ENCODE data around the gene DCC.

DCC gene

GRCh38 chr18:52950155-52950554 is 610.2 kb downstream of the DCC start:
- DNase-seq: no peak

- DNase-seq: no peak
Measured at GRCh38 chr18:52953387-52953786, 613.4 kb downstream of the DCC start.

- no peak for DNase-seq
Measured at GRCh38 chr18:52963481-52963880, 623.5 kb downstream of the DCC start.

- DNase-seq: no peak
Measured at GRCh38 chr18:52970686-52971085, 630.7 kb downstream of the DCC start.

GRCh38 chr18:52971097-52971496 is 631.1 kb downstream of the DCC start:
- no peak for DNase-seq

GRCh38 chr18:52979892-52980291 is 639.9 kb downstream of the DCC start:
- DNase-seq: no peak

GRCh38 chr18:52991246-52991645 is 651.2 kb downstream of the DCC start:
- no peak for DNase-seq

- DNase-seq: no peak
Measured at GRCh38 chr18:52992041-52992440, 652.0 kb downstream of the DCC start.

GRCh38 chr18:52995875-52996274 is 655.9 kb downstream of the DCC start:
- DNase-seq: no peak

GRCh38 chr18:52999633-53000032 is 659.6 kb downstream of the DCC start:
- no peak for DNase-seq

- no peak for DNase-seq
Measured at GRCh38 chr18:53004798-53005197, 664.8 kb downstream of the DCC start.

- no peak for DNase-seq
Measured at GRCh38 chr18:53018791-53019190, 678.8 kb downstream of the DCC start.

- DNase-seq: no peak
Measured at GRCh38 chr18:53025247-53025646, 685.2 kb downstream of the DCC start.

GRCh38 chr18:53028565-53028964 is 688.6 kb downstream of the DCC start:
- no peak for DNase-seq

- no peak for DNase-seq
Measured at GRCh38 chr18:53033128-53033527, 693.1 kb downstream of the DCC start.

- DNase-seq: no peak
Measured at GRCh38 chr18:53038608-53039007, 698.6 kb downstream of the DCC start.

GRCh38 chr18:53040286-53040685 is 700.3 kb downstream of the DCC start:
- DNase-seq: no peak

- DNase-seq: no peak
Measured at GRCh38 chr18:53056064-53056463, 716.1 kb downstream of the DCC start.

- no peak for DNase-seq
Measured at GRCh38 chr18:53070788-53071187, 730.8 kb downstream of the DCC start.

GRCh38 chr18:53080687-53081086 is 740.7 kb downstream of the DCC start:
- no peak for DNase-seq

GRCh38 chr18:53093636-53094035 is 753.6 kb downstream of the DCC start:
- no peak for DNase-seq

- DNase-seq: no peak
Measured at GRCh38 chr18:53101536-53102105, 761.6 kb downstream of the DCC start.

GRCh38 chr18:53114441-53114840 is 774.4 kb downstream of the DCC start:
- no peak for DNase-seq

GRCh38 chr18:53115876-53116585 is 776.0 kb downstream of the DCC start:
- DNase-seq: no peak

- DNase-seq: no peak
Measured at GRCh38 chr18:53117851-53118250, 777.9 kb downstream of the DCC start.

Data from NCI-H2029 treated with DMSO at 0.1 percent for 48 hours (cell line).